ENCODE results near the gene RBM15.

The RBM15 gene

DNA sequence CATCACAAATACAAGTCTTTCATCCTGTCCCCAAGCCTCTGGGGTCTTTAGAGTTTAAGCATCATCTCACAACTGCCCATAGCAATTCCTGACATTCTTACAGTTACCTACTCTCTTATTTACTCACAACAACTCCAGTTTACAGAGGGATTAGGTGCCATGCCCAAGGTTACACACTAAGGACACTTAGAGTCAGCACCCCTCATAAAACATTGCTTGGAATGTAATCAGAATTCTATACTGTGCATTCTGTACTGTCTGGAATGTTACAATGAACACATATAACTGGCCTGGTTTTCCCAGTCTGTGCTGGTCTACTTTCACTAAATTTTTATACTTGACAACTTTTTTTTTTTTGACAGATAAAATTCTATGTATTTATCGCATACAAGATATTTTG is 14.5 kb upstream of the RBM15 start:
- no peaks in the 10 kb centered on the region for H3K36me3 ChIP-seq (ENCODE audit: insufficient read depth, low read length)
- H3K9me2 ChIP-seq (ENCODE audit: low read depth, low read length) = no peaks in the 10 kb centered on the region
- H3K4me1 ChIP-seq (ENCODE audit: insufficient read depth, low read length, severe bottlenecking) = no peaks in the 10 kb centered on the region
- H3K27me3 ChIP-seq (ENCODE audit: insufficient read depth, low read length) = 0 out of 2 replicates have a peak, but pooled peaks cover 4% of the 10 kb centered on the region
- H3K4me2 ChIP-seq (ENCODE audit: low read length) = no peak overlapping the region
- H3K9me3 ChIP-seq (ENCODE audit: low read length) = no peaks in the 10 kb centered on the region
- no peak for TF ChIP-seq EZH2 (IDR thresholded peaks at IDR 0.05; ENCODE audit: borderline replicate concordance, low read length)
- TF ChIP-seq, protein P1, sequence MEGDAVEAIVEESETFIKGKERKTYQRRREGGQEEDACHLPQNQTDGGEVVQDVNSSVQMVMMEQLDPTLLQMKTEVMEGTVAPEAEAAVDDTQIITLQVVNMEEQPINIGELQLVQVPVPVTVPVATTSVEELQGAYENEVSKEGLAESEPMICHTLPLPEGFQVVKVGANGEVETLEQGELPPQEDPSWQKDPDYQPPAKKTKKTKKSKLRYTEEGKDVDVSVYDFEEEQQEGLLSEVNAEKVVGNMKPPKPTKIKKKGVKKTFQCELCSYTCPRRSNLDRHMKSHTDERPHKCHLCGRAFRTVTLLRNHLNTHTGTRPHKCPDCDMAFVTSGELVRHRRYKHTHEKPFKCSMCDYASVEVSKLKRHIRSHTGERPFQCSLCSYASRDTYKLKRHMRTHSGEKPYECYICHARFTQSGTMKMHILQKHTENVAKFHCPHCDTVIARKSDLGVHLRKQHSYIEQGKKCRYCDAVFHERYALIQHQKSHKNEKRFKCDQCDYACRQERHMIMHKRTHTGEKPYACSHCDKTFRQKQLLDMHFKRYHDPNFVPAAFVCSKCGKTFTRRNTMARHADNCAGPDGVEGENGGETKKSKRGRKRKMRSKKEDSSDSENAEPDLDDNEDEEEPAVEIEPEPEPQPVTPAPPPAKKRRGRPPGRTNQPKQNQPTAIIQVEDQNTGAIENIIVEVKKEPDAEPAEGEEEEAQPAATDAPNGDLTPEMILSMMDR (IDR thresholded peaks at IDR 0.05; ENCODE audit: low read length) = no peak
- H3K9ac ChIP-seq (ENCODE audit: low read length) = no peak overlapping the region
- no peaks in the 10 kb centered on the region for H3K79me2 ChIP-seq (ENCODE audit: insufficient read depth, low read length)
- no peaks in the 10 kb centered on the region for H3F3A ChIP-seq (ENCODE audit: insufficient read depth, low read length)
- H2AFZ ChIP-seq (ENCODE audit: low read length) = no peak overlapping the region
- no peak overlapping the region for H3K27ac ChIP-seq (ENCODE audit: low read depth, low read length, poor library complexity, severe bottlenecking)
- no peak overlapping the region for H3K4me3 ChIP-seq (ENCODE audit: low read depth, low read length, poor library complexity, severe bottlenecking)
- H4K20me1 ChIP-seq (ENCODE audit: insufficient read depth, low read length) = no peaks in the 10 kb centered on the region

DNA sequence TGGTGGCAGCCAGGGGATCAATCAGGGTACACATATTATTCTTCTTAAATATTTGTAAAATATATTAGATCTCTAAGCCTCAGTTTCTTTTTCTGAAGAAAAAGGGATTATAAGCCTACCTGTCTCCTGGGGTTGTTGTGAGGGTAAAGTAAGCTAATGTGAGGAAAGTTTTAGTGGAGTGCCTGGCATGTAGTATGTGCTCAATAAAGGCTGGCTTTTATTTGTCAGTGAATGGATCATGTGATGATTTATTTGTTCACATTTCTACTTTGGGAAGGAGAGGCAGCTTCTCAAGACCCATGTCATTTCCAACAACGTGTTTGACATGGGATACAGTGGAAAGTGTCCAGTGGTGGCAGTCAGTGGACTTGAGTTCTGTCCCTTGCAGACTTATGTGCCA is 12.4 kb upstream of the RBM15 start:
- Histone ChIP-seq H3K27ac (ENCODE audit: low read depth, low read length, poor library complexity, severe bottlenecking) (no peak overlapping the region), H3K27me3 (ENCODE audit: insufficient read depth, low read length) (0 out of 2 replicates have a peak, but pooled peaks cover 4% of the 10 kb centered on the region), H3K9me3 (ENCODE audit: low read length) (no peaks in the 10 kb centered on the region), H3K36me3 (ENCODE audit: insufficient read depth, low read length) (no peaks in the 10 kb centered on the region), H3K4me2 (ENCODE audit: low read length) (no peak overlapping the region), H3K9ac (ENCODE audit: low read length) (no peak overlapping the region), H3K9me2 (ENCODE audit: low read depth, low read length) (no peaks in the 10 kb centered on the region), H3K4me1 (ENCODE audit: insufficient read depth, low read length, severe bottlenecking) (no peaks in the 10 kb centered on the region), H3F3A (ENCODE audit: insufficient read depth, low read length) (no peaks in the 10 kb centered on the region), H2AFZ (ENCODE audit: low read length) (no peak overlapping the region), H4K20me1 (ENCODE audit: insufficient read depth, low read length) (no peaks in the 10 kb centered on the region), H3K79me2 (ENCODE audit: insufficient read depth, low read length) (no peaks in the 10 kb centered on the region), H3K4me3 (ENCODE audit: low read depth, low read length, poor library complexity, severe bottlenecking) (no peak overlapping the region)
- no peak for TF ChIP-seq EZH2 (IDR thresholded peaks at IDR 0.05; ENCODE audit: borderline replicate concordance, low read length)
- TF ChIP-seq, protein P1 (IDR thresholded peaks at IDR 0.05; ENCODE audit: low read length) = no peak

- TF ChIP-seq, protein P1 (IDR thresholded peaks at IDR 0.05; ENCODE audit: low read length) = no peak
- no peak for TF ChIP-seq EZH2 (IDR thresholded peaks at IDR 0.05; ENCODE audit: borderline replicate concordance, low read length)
- no peaks in the 10 kb centered on the region for H3F3A ChIP-seq (ENCODE audit: insufficient read depth, low read length)
- 0 out of 2 replicates have a peak, but pooled peaks cover 4% of the 10 kb centered on the region for H3K27me3 ChIP-seq (ENCODE audit: insufficient read depth, low read length)
- H3K9me2 ChIP-seq (ENCODE audit: low read depth, low read length) = no peaks in the 10 kb centered on the region
- no peaks in the 10 kb centered on the region for H3K4me1 ChIP-seq (ENCODE audit: insufficient read depth, low read length, severe bottlenecking)
- no peaks in the 10 kb centered on the region for H4K20me1 ChIP-seq (ENCODE audit: insufficient read depth, low read length)
- H3K4me2 ChIP-seq (ENCODE audit: low read length) = no peak overlapping the region
- no peak overlapping the region for H3K9ac ChIP-seq (ENCODE audit: low read length)
- H3K27ac ChIP-seq (ENCODE audit: low read depth, low read length, poor library complexity, severe bottlenecking) = no peak overlapping the region
- no peaks in the 10 kb centered on the region for H3K79me2 ChIP-seq (ENCODE audit: insufficient read depth, low read length)
- no peaks in the 10 kb centered on the region for H3K36me3 ChIP-seq (ENCODE audit: insufficient read depth, low read length)
- H2AFZ ChIP-seq (ENCODE audit: low read length) = no peak overlapping the region
- H3K4me3 ChIP-seq (ENCODE audit: low read depth, low read length, poor library complexity, severe bottlenecking) = no peak overlapping the region
- H3K9me3 ChIP-seq (ENCODE audit: low read length) = no peaks in the 10 kb centered on the region
Observed at GRCh38 chr1:110328274-110328673, 10.9 kb upstream of the RBM15 start.

Data from OCI-LY1 (cell line).